NCI-H2227 (cell line): Measurements from ENCODE around the gene CSPG5.

Experiments
- DNase-seq: peaks from one replicate; lab custom pipeline; 2025; ENCODE audit not compliant: unreplicated experiment; lab: John Stamatoyannopoulos, UW

CSPG5 gene

GRCh38 chr3:47542471-47543173 is 36.0 kb downstream of the CSPG5 start:
- DNase-seq = peak; percentile 22

GRCh38 chr3:47541583-47542108 is 37.0 kb downstream of the CSPG5 start:
- no peak for DNase-seq

GRCh38 chr3:47540281-47540680 is 38.4 kb downstream of the CSPG5 start:
- DNase-seq = no peak

- DNase-seq = no peak
These were observed 41.7 kb downstream of the CSPG5 start for GRCh38 chr3:47536967-47537366.

- DNase-seq = no peak
These were observed 42.3 kb downstream of the CSPG5 start for GRCh38 chr3:47536221-47536891.

- DNase-seq = no peak
These were observed 44.6 kb downstream of the CSPG5 start for GRCh38 chr3:47533996-47534454.

GRCh38 chr3:47533481-47533880 is 45.2 kb downstream of the CSPG5 start:
- no peak for DNase-seq

GRCh38 chr3:47527952-47528725 is 50.5 kb downstream of the CSPG5 start:
- DNase-seq = no peak

- no peak for DNase-seq
These were observed 53.0 kb downstream of the CSPG5 start for GRCh38 chr3:47525617-47526016.

- DNase-seq = no peak
These were observed 55.2 kb downstream of the CSPG5 start for GRCh38 chr3:47523310-47524073.

- DNase-seq = peak; percentile 87
These were observed 56.3 kb downstream of the CSPG5 start for GRCh38 chr3:47522082-47522987.

GRCh38 chr3:47520756-47521155 is 57.9 kb downstream of the CSPG5 start:
- DNase-seq = peak; percentile 29

- no peak for DNase-seq
These were observed 60.7 kb downstream of the CSPG5 start for GRCh38 chr3:47517937-47518336.

- peak; percentile 8 for DNase-seq
These were observed 62.8 kb downstream of the CSPG5 start for GRCh38 chr3:47515864-47516319.

GRCh38 chr3:47515100-47515499 is 63.6 kb downstream of the CSPG5 start:
- no peak for DNase-seq

GRCh38 chr3:47513125-47513929 is 65.3 kb downstream of the CSPG5 start, which contains the start of gene ELP6:
Gene ELP6, minus strand, starts transcription at chr3:47513712. Its CDS starts 122 bp downstream, at chr3:47513590.
- DNase-seq = peak; percentile 96

- peak; percentile 23 for DNase-seq
These were observed 66.1 kb downstream of the CSPG5 start for GRCh38 chr3:47512416-47513124.
